HG03066 (cell line): Measurements from ENCODE around the gene KHDC4.
A peak's percentile ranks its signal among the peaks of the same experiment; 100 is the strongest.

Source experiments
- ATAC-seq: cut with Tn5 transposase; IDR thresholded peaks from one replicate; pipeline ENCODE4 v1.9.1; 2021; ENCODE audit warnings: low read depth; ENCODE audit not compliant: unreplicated experiment

The KHDC4 gene

GRCh38 chr1:155934097-155934935 lies at the start of gene KHDC4:
Gene KHDC4, minus strand, starts transcription at chr1:155934413. Its CDS starts 40 bp downstream, at chr1:155934373.
- ATAC-seq, result peak; percentile 87

- no peak for ATAC-seq
Measured at GRCh38 chr1:155983191-155984024, 49.2 kb upstream of the KHDC4 start.

GRCh38 chr1:155982106-155982505 lies 47.9 kb upstream of the KHDC4 start:
- no peak for ATAC-seq

GRCh38 chr1:155981266-155982088 lies 47.3 kb upstream of the KHDC4 start:
- ATAC-seq, result no peak

- no peak for ATAC-seq
Measured at GRCh38 chr1:155979597-155980343, 45.6 kb upstream of the KHDC4 start.

- no peak for ATAC-seq
Measured at GRCh38 chr1:155978973-155979429, 44.8 kb upstream of the KHDC4 start.

GRCh38 chr1:155978325-155978972 lies 44.2 kb upstream of the KHDC4 start, which contains the start of gene ARHGEF2:
Gene ARHGEF2, minus strand, starts transcription at chr1:155978547. Its CDS starts 120 bp downstream, at chr1:155978427.
- ATAC-seq, result no peak

- no peak for ATAC-seq
Measured at GRCh38 chr1:155977690-155978324, 43.6 kb upstream of the KHDC4 start.

GRCh38 chr1:155976913-155977689 lies 42.9 kb upstream of the KHDC4 start:
- no peak for ATAC-seq

- ATAC-seq, result no peak
Measured at GRCh38 chr1:155976062-155976912, 42.1 kb upstream of the KHDC4 start.

GRCh38 chr1:155975375-155976061 lies 41.3 kb upstream of the KHDC4 start:
- ATAC-seq, result no peak

GRCh38 chr1:155974208-155975115 lies 40.2 kb upstream of the KHDC4 start:
- no peak for ATAC-seq

- no peak for ATAC-seq
Measured at GRCh38 chr1:155973723-155974122, 39.5 kb upstream of the KHDC4 start.

GRCh38 chr1:155971910-155972809 lies 37.9 kb upstream of the KHDC4 start:
- ATAC-seq, result no peak
